IMR-90 (cell line): ENCODE measurements around the gene KIAA0232. TPM values are rescaled to one million over a fixed set of nuclear protein-coding genes. Genes with fewer than 3 reads are reported as not detected.
"Not testable (repeated sequence)": the region's sequence is repeated elsewhere in the genome, so short reads cannot be mapped to it uniquely, and the experiment has no call there.

Source experiments
- ATAC-seq: fragments of 200-7000 bp; cut with Tn5 transposase; 2 replicates; pipeline ENCODE4 v1.9.1; 2020; ENCODE audit warnings: low read depth, mild to moderate bottlenecking, moderate library complexity
- BruUV-seq: library from RNA; stranded (reverse); fragments of 400-500 nt; replicated peaks from 2 replicates; lab custom pipeline; 2021; lab: Mats Ljungman, UMichigan
- CTCF ChIA-PET: fragments of 300-600 bp; formaldehyde crosslinking; extraction: SDS; loops from one replicate; lab custom pipeline; 2021; ENCODE audit warnings: antibody characterized with exemption; lab: Yijun Ruan, JAX
- POLR2A ChIA-PET: fragments of 300-600 bp; sonication (Branson Sonifier 250); formaldehyde crosslinking; loops from one replicate; lab custom pipeline; 2022; ENCODE audit warnings: antibody characterized with exemption; ENCODE audit not compliant: unreplicated experiment; lab: Charles Lee
- DNase-seq: peaks from one replicate; pipeline ENCODE4 v3.0.0; 2013
- H2AFZ ChIP-seq: replicated peaks from 2 replicates; pipeline ENCODE3; 2013; ENCODE audit warnings: low read length, mild to moderate bottlenecking; ENCODE audit not compliant: poor library complexity
- H2AK5ac ChIP-seq: 2 replicates; pipeline ENCODE4 v1.6.1; 2013; ENCODE audit warnings: low read depth, low read length, inconsistent platforms
- H2AK9ac ChIP-seq: replicated peaks from 2 replicates; pipeline ENCODE3; 2013; ENCODE audit warnings: mild to moderate bottlenecking, low read depth, low read length, moderate library complexity; ENCODE audit not compliant: poor library complexity
- H2BK120ac ChIP-seq: 2 replicates; pipeline ENCODE4 v1.6.1; 2013; ENCODE audit warnings: low read depth, low read length, inconsistent platforms
- H2BK15ac ChIP-seq: 3 replicates; pipeline ENCODE4 v1.6.1; 2013; ENCODE audit warnings: low read depth, low read length, inconsistent platforms
- H2BK20ac ChIP-seq: 2 replicates; pipeline ENCODE4 v1.6.1; 2013; ENCODE audit warnings: low read depth, mild to moderate bottlenecking, inconsistent platforms, low read length, moderate library complexity
- H2BK5ac ChIP-seq: 2 replicates; pipeline ENCODE4 v1.6.1; 2013; ENCODE audit warnings: mild to moderate bottlenecking, low read depth, low read length, inconsistent platforms; ENCODE audit not compliant: poor library complexity, severe bottlenecking
- H3K14ac ChIP-seq: replicated peaks from 2 replicates; pipeline ENCODE4 v1.6.1; 2013; ENCODE audit warnings: low read depth, low read length, inconsistent platforms
- H3K18ac ChIP-seq: 2 replicates; pipeline ENCODE4 v1.6.1; 2013; ENCODE audit warnings: low read depth, low read length, control low read depth
- H3K23ac ChIP-seq: 2 replicates; pipeline ENCODE4 v1.6.1; 2013; ENCODE audit warnings: low read depth, low read length, inconsistent platforms
- H3K27ac ChIP-seq: 2 replicates; pipeline ENCODE4 v1.5.1; 2013; ENCODE audit warnings: mild to moderate bottlenecking, control low read depth, low read length; ENCODE audit not compliant: insufficient read depth
- H3K27me3 ChIP-seq: 2 replicates; pipeline ENCODE4 v1.6.1; 2013; ENCODE audit warnings: low read length; ENCODE audit not compliant: control insufficient read depth, insufficient read depth
- H3K36me3 ChIP-seq: 2 replicates; pipeline ENCODE4 v1.6.1; 2013; ENCODE audit warnings: low read length, mixed read lengths; ENCODE audit not compliant: control insufficient read depth, insufficient read depth
- H3K4ac ChIP-seq: 2 replicates; pipeline ENCODE4 v1.6.1; 2013; ENCODE audit warnings: low read depth, low read length, inconsistent platforms
- H3K4me1 ChIP-seq: 2 replicates; pipeline ENCODE4 v1.6.1; 2013; ENCODE audit warnings: low read length, mixed read lengths; ENCODE audit not compliant: control insufficient read depth, insufficient read depth
- H3K4me2 ChIP-seq: 2 replicates; pipeline ENCODE4 v1.6.1; 2013; ENCODE audit warnings: low read depth, mild to moderate bottlenecking, control low read depth, low read length, moderate library complexity
- H3K4me3 ChIP-seq: 2 replicates; pipeline ENCODE4 v1.5.1; 2013; ENCODE audit warnings: low read depth, mild to moderate bottlenecking, control low read depth, low read length, moderate library complexity; ENCODE audit not compliant: insufficient read depth
- H3K56ac ChIP-seq: 2 replicates; pipeline ENCODE4 v1.6.1; 2013; ENCODE audit warnings: low read length, inconsistent platforms; ENCODE audit not compliant: insufficient read depth; ENCODE audit errors: extremely low read depth
- H3K79me1 ChIP-seq, 2 experiments: 2 replicates each; pipeline ENCODE4 v1.6.1; 2013; ENCODE audit warnings: low read length in 2 of 2, inconsistent platforms in 1 of 2, low read depth in 1 of 2
- H3K9ac ChIP-seq: 2 replicates; pipeline ENCODE4 v1.6.1; 2013; ENCODE audit warnings: low read depth, low read length, control low read depth
- H3K9me1 ChIP-seq: 2 replicates; pipeline ENCODE4 v1.6.1; 2013; ENCODE audit warnings: low read length, inconsistent platforms; ENCODE audit not compliant: insufficient read depth
- H3K9me3 ChIP-seq: 2 replicates; pipeline ENCODE4 v1.6.1; 2013; ENCODE audit warnings: low read length; ENCODE audit not compliant: control insufficient read depth, insufficient read depth
- H4K20me1 ChIP-seq: 2 replicates; pipeline ENCODE4 v1.6.1; 2013; ENCODE audit warnings: low read length, inconsistent platforms; ENCODE audit not compliant: insufficient read depth
- H4K5ac ChIP-seq: 2 replicates; pipeline ENCODE4 v1.6.1; 2013; ENCODE audit warnings: mild to moderate bottlenecking, low read depth, low read length, control low read depth
- H4K8ac ChIP-seq, 2 experiments: 2 replicates each; pipeline ENCODE4 v1.6.1; 2013; ENCODE audit warnings: low read depth in 2 of 2, low read length in 2 of 2, control low read depth in 1 of 2, inconsistent platforms in 1 of 2
- H4K91ac ChIP-seq: 2 replicates; pipeline ENCODE4 v1.6.1; 2013; ENCODE audit warnings: low read depth, low read length, inconsistent platforms; ENCODE audit not compliant: insufficient read depth
- BHLHE40 ChIP-seq: fragments of 150-350 bp; IDR thresholded peaks from 2 replicates; pipeline ENCODE4 v1.6.1; 2016; ENCODE audit warnings: mild to moderate bottlenecking, low read depth, low read length
- WGBS, 2 experiments: methylation state at CpG; one replicate each; pipeline versions ENCODE4 v1.1.5 to v1.1.7; 2013; ENCODE audit warnings: missing lambda C conversion rate in 2 of 2; ENCODE audit not compliant: insufficient read length in 1 of 2; ENCODE audit errors: extremely low coverage in 2 of 2; 5-methylcytosine and 5-hydroxymethylcytosine counted together
- dilution Hi-C: fragments of 300-500 bp; cut with HindIII; formaldehyde crosslinking; loops from one replicate; pipeline ENCODE4 v1.14.3; 2018; ENCODE audit warnings: low sequenced_read_pairs; ENCODE audit not compliant: unreplicated experiment
- in situ Hi-C: fragments of 300-500 bp; cut with MboI; formaldehyde crosslinking; loops from 3 replicates; pipeline ENCODE4 v1.14.3; 2019; ENCODE audit warnings: low sequenced_read_pairs, inconsistent platforms, mixed read lengths
- intact Hi-C: fragments of 100-400 bp; cut with micrococcal nuclease; formaldehyde crosslinking; loops from 2 replicates; pipeline ENCODE4 v1.10.0; 2022
- polyA plus RNA-seq, 3 experiments: library from polyadenylated mRNA; depleted of rRNA; stranded (reverse); fragments of >200 nt; gene quantifications; 2 replicates each; pipeline ENCODE4 v1.2.3, GENCODE V29; 2012; ENCODE audit warnings: low replicate concordance in 1 of 3
- total RNA-seq: library from RNA; depleted of rRNA; stranded (reverse); fragments of >200 nt; gene quantifications from 2 replicates; pipeline ENCODE4 v1.2.3, GENCODE V29; 2012
- TF ChIP-seq, protein P1 (sequence below): fragments of 150-350 bp; IDR thresholded peaks from 2 replicates; pipeline ENCODE4 v1.6.1; 2017; ENCODE audit warnings: mild to moderate bottlenecking, antibody characterized with exemption, low read length, low read depth

Gene KIAA0232
- total and polyA plus RNA-seq, 2 of the 4 experiments (the other 2 are of a cell fraction): 6.8 to 19.5 TPM

DNA sequence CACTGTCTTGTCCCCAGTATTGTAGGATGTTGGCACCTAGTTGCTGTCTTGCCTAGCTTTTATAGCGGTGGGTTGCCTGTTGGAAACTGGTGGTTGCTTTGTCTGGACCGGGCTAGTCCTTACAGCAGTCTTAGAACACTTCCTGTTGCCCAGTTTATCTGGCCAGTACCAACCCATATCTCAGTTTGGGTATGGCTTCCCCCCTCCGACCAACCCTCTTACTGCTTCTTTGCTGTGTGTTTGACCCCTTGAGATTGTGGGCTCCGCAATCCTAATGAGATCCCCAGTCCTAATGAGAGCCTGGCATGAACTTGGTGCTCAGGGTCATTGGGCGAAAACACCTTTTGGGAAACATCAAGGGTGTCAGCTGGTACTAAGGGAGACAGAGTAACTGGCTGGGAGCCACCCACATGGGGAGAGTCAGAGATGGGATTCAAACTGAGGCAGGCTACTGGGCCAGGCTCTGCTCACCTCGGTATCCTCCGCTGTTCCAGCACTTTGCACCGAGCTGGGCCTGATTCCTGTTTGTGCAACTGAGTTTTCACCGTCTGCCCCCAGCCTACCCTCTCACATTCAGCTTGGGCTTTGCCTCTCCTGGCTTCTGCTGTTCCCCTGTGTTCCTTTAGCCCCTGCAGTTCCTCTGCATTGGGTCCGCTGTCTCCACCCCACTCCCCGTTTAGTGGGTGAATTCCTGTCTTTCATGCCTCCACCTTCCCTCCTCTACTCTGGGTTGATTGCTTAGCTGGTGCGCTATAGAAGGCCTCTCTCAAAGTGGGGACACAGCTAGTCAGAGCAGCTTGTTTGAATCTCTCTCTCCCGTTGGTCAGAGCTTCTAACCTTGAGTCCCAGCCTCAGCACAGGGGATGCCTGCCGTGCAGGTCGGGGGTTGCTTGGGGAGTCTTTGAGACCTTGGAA is 128.7 kb downstream of the KIAA0232 start (continued):
- TF ChIP-seq, protein P1, sequence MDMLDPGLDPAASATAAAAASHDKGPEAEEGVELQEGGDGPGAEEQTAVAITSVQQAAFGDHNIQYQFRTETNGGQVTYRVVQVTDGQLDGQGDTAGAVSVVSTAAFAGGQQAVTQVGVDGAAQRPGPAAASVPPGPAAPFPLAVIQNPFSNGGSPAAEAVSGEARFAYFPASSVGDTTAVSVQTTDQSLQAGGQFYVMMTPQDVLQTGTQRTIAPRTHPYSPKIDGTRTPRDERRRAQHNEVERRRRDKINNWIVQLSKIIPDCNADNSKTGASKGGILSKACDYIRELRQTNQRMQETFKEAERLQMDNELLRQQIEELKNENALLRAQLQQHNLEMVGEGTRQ: no peak
- TF ChIP-seq BHLHE40: no peak

DNA sequence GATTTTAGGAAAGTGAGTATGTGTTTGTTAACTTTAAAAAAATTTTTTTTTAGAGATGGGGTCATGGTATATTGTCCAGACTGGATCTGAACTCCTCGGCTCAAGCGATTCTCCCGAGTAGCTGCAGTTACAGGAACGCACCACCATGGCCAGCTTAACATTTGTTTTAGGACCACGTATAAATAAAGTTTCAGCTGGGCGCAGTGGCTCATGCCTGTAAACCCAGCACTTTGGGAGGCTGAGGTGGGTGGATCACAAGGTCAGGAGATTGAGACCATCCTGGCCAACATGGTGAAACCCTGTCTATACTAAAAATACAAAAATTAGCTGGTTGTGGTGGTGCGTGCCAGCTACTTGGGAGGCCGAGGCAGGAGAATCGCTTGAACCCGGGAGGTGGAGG is 129.4 kb downstream of the KIAA0232 start:
- H2BK120ac ChIP-seq, dilution Hi-C loops, H3K27ac ChIP-seq, H4K5ac ChIP-seq, H3K4ac ChIP-seq, H3K4me2 ChIP-seq, H2BK5ac ChIP-seq, H3K18ac ChIP-seq, H3K4me3 ChIP-seq, H3K9me3 ChIP-seq, H3K56ac ChIP-seq, DNase-seq, H2BK15ac ChIP-seq, H2AK9ac ChIP-seq, H2BK20ac ChIP-seq, H3K36me3 ChIP-seq, H2AFZ ChIP-seq, BruUV-seq, in situ Hi-C loops, ATAC-seq, H3K23ac ChIP-seq, H4K91ac ChIP-seq, H2AK5ac ChIP-seq, H3K9ac ChIP-seq, H3K27me3 ChIP-seq, H4K8ac ChIP-seq, H3K14ac ChIP-seq: not testable (repeated sequence)
- Histone ChIP-seq H3K9me1 (peaks cover 11% of the 10 kb centered on the region; the same call in 1 of the 2 replicates), H3K79me1 (peaks cover 16 to 47% of the 10 kb centered on the region in 2 experiments; a peak in 3 of 4 replicates), H3K4me1 (peaks cover 13% of the 10 kb centered on the region), H4K20me1 (peaks cover 18% of the 10 kb centered on the region)
- intact Hi-C loops: loop anchor here (5.0 kb wide), 1 partner anchor 60 kb away; no protein-coding TSS in a partner anchor
- CTCF ChIA-PET: interaction anchor here (0.7 kb wide), 1 partner anchor 19 kb away, joined by 3 read pairs; no protein-coding TSS in a partner anchor
- POLR2A ChIA-PET: interaction anchor here (0.5 to 0.6 kb wide), 2 partner anchors 23 to 122 kb away, joined by 3 read pairs; no protein-coding TSS in a partner anchor
- no CpG with 5 or more reads among the region's 10 CpGs for WGBS, 2 experiments
